ENCODE results near the gene RUNX2. TPM values are rescaled to one million over a fixed set of nuclear protein-coding genes. Genes with fewer than 3 reads are reported as not detected.

The RUNX2 gene
- total RNA-seq, 3 donors from 2014 or later = 2.7 to 7.3 (median 7.2) TPM

DNA sequence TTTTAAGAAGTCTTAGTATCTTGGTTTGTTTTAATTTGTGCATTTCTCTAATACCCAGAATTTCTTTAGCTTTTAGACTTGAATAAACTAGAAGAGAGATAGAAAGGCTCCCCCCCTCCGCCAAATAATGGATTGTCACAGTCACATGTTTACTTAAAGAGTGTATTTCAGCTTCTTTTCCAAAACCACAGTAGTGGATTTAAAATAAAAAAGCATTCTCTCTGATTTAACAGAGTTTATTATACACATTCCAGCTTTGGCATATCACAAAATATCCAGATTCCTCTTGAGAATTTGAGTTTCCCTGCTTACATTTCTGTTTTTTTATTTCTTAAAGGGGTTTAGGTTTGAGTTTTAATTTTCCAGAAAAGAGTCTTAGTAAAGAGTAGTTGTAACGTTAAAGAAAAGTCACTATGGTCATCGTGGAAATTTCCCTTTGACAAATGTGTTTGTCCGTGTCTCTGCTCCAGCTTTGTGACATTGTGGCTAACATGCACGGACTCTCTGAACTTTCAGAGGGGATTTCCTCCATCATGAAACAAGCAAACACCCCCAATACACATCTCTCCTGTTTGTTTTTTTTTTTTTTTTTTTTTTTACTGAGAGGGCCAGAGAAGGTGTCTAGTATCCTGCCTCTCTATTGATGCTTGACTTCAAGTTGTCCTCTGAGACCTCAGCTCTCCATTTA, 163.1 kb downstream of the RUNX2 start:
- Histone ChIP-seq H3K4me3 (no peak overlapping the region), H3K27ac (no peak overlapping the region), H3K36me3 (no peaks in the 10 kb centered on the region), H3K9me3 (no peaks in the 10 kb centered on the region), H3K27me3 (no peaks in the 10 kb centered on the region), H3K4me1 (no peaks in the 10 kb centered on the region)
- no peak for DNase-seq (ENCODE audit: low spot score in 2 of 2)
- no peak for TF ChIP-seq POLR2AphosphoS5 (IDR thresholded peaks at IDR 0.05)
- no peak for TF ChIP-seq POLR2A (IDR thresholded peaks at IDR 0.05)
- TF ChIP-seq, protein P1, sequence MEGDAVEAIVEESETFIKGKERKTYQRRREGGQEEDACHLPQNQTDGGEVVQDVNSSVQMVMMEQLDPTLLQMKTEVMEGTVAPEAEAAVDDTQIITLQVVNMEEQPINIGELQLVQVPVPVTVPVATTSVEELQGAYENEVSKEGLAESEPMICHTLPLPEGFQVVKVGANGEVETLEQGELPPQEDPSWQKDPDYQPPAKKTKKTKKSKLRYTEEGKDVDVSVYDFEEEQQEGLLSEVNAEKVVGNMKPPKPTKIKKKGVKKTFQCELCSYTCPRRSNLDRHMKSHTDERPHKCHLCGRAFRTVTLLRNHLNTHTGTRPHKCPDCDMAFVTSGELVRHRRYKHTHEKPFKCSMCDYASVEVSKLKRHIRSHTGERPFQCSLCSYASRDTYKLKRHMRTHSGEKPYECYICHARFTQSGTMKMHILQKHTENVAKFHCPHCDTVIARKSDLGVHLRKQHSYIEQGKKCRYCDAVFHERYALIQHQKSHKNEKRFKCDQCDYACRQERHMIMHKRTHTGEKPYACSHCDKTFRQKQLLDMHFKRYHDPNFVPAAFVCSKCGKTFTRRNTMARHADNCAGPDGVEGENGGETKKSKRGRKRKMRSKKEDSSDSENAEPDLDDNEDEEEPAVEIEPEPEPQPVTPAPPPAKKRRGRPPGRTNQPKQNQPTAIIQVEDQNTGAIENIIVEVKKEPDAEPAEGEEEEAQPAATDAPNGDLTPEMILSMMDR (IDR thresholded peaks at IDR 0.05) = no peak
- intact Hi-C loops (cut with DNase I; ENCODE audit: low total_unique reads) = no loop called here

DNA sequence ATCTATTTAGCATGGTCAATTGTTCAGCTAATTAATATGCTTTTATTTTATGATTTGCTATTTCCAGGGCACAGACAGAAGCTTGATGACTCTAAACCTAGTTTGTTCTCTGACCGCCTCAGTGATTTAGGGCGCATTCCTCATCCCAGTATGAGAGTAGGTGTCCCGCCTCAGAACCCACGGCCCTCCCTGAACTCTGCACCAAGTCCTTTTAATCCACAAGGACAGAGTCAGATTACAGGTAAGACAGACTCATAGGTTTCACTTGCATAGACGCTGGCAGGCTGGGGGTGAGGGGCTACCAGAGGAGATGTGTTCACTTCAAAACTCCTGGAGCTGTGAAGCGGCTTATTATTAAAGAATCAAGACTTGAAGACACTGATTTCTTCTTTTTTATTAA, 163.7 kb downstream of the RUNX2 start:
- no peaks in the 10 kb centered on the region for H3K27me3 ChIP-seq
- intact Hi-C loops (cut with DNase I; ENCODE audit: low total_unique reads) = no loop called here
- TF ChIP-seq, protein P1 (IDR thresholded peaks at IDR 0.05) = no peak
- TF ChIP-seq POLR2AphosphoS5 (IDR thresholded peaks at IDR 0.05) (no peak), POLR2A (IDR thresholded peaks at IDR 0.05) (no peak)
- H3K4me1 ChIP-seq = no peaks in the 10 kb centered on the region
- no peaks in the 10 kb centered on the region for H3K9me3 ChIP-seq
- no peak for DNase-seq (ENCODE audit: low spot score in 2 of 2)
- no peak overlapping the region for H3K27ac ChIP-seq
- no peak overlapping the region for H3K4me3 ChIP-seq
- H3K36me3 ChIP-seq = no peaks in the 10 kb centered on the region

DNA sequence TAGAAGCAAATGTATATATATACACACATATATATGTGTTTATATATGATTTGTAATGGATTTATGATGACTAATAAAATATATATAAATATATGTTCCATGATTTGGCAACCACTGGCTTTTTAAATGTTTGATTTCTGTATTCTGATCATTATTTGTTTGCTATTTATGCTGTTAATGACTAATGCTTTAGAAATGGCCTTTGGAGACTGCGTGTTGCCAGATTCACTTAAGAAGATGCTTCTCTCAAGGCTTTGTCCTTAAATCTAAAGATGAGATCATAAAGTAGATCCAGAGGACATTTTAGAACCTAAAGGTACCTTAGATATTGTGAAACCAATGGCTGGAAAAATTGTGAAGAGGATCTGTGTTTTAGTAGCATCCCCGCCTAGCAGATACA, 165.6 kb downstream of the RUNX2 start:
- Histone ChIP-seq H3K27ac (no peak overlapping the region), H3K27me3 (no peaks in the 10 kb centered on the region), H3K4me1 (no peaks in the 10 kb centered on the region), H3K36me3 (no peaks in the 10 kb centered on the region), H3K9me3 (no peaks in the 10 kb centered on the region), H3K4me3 (no peak overlapping the region)
- no peak for DNase-seq (ENCODE audit: low spot score in 2 of 2)
- intact Hi-C loops (cut with DNase I; ENCODE audit: low total_unique reads) = no loop called here
- TF ChIP-seq, protein P1 (IDR thresholded peaks at IDR 0.05) = no peak
- TF ChIP-seq POLR2A (IDR thresholded peaks at IDR 0.05) (no peak), POLR2AphosphoS5 (IDR thresholded peaks at IDR 0.05) (no peak)

DNA sequence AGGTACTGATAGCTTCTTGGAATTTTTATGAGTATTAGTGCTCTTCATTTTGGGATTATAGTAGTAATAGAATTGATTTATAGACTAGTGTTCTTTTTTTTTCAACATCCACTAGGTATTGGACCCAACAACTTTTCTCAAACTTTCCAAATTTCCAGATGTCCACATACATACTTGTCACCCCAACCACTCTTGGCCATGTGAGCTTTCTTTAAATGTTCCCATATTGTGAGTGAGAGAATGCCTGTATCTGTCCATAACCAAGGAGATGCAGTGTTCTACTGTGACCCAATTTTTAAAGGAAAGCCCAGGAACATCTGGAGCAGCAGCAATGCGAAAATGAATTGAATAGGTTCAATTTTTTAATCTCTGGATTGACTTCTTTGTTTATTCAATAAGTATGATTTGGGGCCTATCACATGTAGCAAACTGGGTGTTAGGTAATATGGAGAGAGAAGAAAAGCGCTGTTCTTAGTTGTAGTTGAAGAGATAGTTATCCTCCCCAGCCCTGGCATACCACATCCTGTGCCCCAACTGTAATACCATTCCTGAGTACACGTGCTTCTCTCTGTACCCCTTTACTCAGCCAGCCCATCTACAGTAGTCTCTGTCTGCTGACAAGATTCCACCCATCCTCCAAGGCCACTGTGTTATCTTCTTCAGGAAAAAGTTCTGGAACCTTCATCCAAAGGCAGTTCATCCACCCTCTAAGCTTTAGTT, 166.4 kb downstream of the RUNX2 start:
- Histone ChIP-seq H3K27ac (no peak overlapping the region), H3K36me3 (no peaks in the 10 kb centered on the region), H3K4me3 (no peak overlapping the region), H3K27me3 (no peaks in the 10 kb centered on the region), H3K4me1 (no peaks in the 10 kb centered on the region), H3K9me3 (no peaks in the 10 kb centered on the region)
- DNase-seq (ENCODE audit: low spot score in 2 of 2) = no peak
- TF ChIP-seq POLR2A (IDR thresholded peaks at IDR 0.05) (no peak), POLR2AphosphoS5 (IDR thresholded peaks at IDR 0.05) (no peak)
- TF ChIP-seq, protein P1 (IDR thresholded peaks at IDR 0.05) = no peak
- intact Hi-C loops (cut with DNase I; ENCODE audit: low total_unique reads) = no loop called here

DNA sequence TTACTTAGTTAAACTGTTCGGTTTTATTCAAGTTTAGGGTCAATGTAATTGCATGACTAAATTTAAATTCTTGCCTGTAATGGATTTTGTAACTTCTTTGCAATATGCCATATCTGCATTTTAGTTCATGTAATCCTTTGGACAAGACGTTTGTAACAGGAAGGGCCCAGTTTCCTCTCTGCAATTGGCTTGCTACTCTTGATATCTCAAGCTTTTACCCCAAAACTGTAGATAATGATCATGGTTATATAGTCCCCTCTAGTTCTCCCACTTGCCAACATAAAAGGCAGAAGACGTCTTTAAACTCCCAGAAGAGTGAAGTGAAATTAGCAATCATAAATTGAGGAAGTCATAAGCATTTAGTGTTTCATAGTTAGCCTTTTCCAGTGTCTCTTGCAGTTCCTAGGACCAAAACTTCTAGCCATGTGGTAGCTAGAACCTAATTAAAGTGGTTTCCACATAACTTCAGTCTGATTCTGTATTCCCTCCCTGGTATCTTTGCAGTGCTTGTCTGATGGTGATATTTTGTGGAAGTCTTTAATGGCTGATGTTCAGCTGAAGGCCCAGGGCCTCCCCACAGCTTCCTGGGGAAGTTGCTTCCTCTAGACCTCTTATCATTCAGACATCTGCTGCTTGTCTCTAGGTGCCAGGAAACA, 167.4 kb downstream of the RUNX2 start:
- intact Hi-C loops (cut with DNase I; ENCODE audit: low total_unique reads) = no loop called here
- no peaks in the 10 kb centered on the region for H3K36me3 ChIP-seq
- H3K27ac ChIP-seq = no peak overlapping the region
- H3K4me1 ChIP-seq = no peaks in the 10 kb centered on the region
- H3K9me3 ChIP-seq = no peaks in the 10 kb centered on the region
- no peak for DNase-seq (ENCODE audit: low spot score in 2 of 2)
- H3K27me3 ChIP-seq = no peaks in the 10 kb centered on the region
- no peak overlapping the region for H3K4me3 ChIP-seq
- TF ChIP-seq, protein P1 (IDR thresholded peaks at IDR 0.05) = no peak
- TF ChIP-seq POLR2A (IDR thresholded peaks at IDR 0.05) (no peak), POLR2AphosphoS5 (IDR thresholded peaks at IDR 0.05) (no peak)

Data from breast epithelium (tissue), 4 donors.